Middle frontal gyrus (tissue), 1 donor: ENCODE results near the gene SDF4.

Experiments
- DNase-seq: peaks from one replicate; pipeline ENCODE4 v3.0.0-alpha.2; 2015; ENCODE audit warnings: low spot score; ENCODE audit errors: extremely low spot score

Gene SDF4

GRCh38 chr1:1167398-1167821 lies 64.4 kb downstream of the SDF4 start:
- no peak for DNase-seq
